22Rv1 (cell line): Measurements from ENCODE around the gene ARL6IP6.

Source experiments
- CTCF ChIP-seq: fragments of 450-650 bp; IDR thresholded peaks from 2 replicates; pipeline ENCODE4 v1.5.1; 2017; ENCODE audit warnings: mild to moderate bottlenecking
- ZFX ChIP-seq: fragments of 450-650 bp; IDR thresholded peaks from 2 replicates; pipeline ENCODE4 v1.6.1; 2017; ENCODE audit warnings: antibody characterized with exemption, borderline replicate concordance

- TF ChIP-seq CTCF = no peak
- TF ChIP-seq ZFX = no peak
Observed at GRCh38 chr2:152761214-152761613, 42.8 kb downstream of the ARL6IP6 start.
